Transverse colon (tissue), 3 donors: Measurements from ENCODE around the gene RRAGD.

Experiments
- EP300 ChIP-seq: sonication (generic); formaldehyde crosslinking; IDR thresholded peaks from one replicate; pipeline ENCODE4 v1.6.1; 2017; ENCODE audit warnings: antibody characterized with exemption, low read depth
- POLR2A ChIP-seq: fragments of 450-650 bp; IDR thresholded peaks from one replicate; pipeline ENCODE4 v1.6.1; 2016; ENCODE audit warnings: antibody characterized with exemption, mild to moderate bottlenecking, moderate library complexity
- POLR2AphosphoS5 ChIP-seq, 3 donors: sonication (generic); formaldehyde crosslinking; IDR thresholded peaks; one replicate each; pipeline ENCODE4 v1.6.1; 2016; ENCODE audit warnings: antibody characterized with exemption in 3 of 3

DNA sequence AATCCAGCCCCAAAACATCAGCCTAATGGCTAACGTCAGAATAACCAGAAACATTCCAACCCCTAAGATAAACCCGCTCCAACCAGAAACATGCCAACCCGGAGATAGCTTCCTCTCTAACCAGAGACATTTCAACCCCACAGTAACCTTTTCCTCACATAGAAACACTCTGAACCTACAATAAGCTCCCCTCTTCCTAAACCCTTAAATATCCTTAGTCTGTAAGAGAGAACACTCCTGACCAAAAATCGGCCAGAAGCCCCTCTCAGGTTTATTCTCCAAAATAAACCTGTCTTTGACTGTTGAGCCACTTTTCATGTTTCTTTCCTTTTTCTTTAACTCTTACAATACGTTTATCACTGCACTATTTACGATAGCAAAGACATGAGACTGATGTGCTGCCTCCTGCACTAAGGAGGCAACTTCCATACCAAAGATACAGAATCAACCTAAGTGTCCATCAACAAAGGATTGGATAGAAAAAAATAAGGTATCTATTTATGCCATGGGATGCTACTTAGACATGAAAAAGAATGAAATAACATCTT is 92.0 kb downstream of the RRAGD start:
- TF ChIP-seq POLR2AphosphoS5 (IDR thresholded peaks at IDR 0.05): no peak
- no peak for TF ChIP-seq POLR2A
- no peak for TF ChIP-seq EP300
